Liver (tissue), 9 donors: ENCODE results near the gene ERAP2. TPM values are rescaled to one million over a fixed set of nuclear protein-coding genes. Genes with fewer than 3 reads are reported as not detected.

Experiments
- DNase-seq: peaks from one replicate; pipeline ENCODE4 v3.0.0-alpha.2; 2017; ENCODE audit warnings: low spot score
- H3K27ac ChIP-seq, 2 donors: one replicate each; pipeline ENCODE4 v1.7.0; 2013; ENCODE audit warnings: inconsistent platforms in 2 of 2, low read length in 2 of 2, control low read depth in 1 of 2, low read depth in 1 of 2, mild to moderate bottlenecking in 1 of 2
- H3K27me3 ChIP-seq, 4 donors: one replicate each; pipeline versions ENCODE4 v1.6.1 to v1.7.0; 2013; ENCODE audit warnings: low read length in 3 of 4, inconsistent platforms in 1 of 4, mild to moderate bottlenecking in 1 of 4, moderate library complexity in 1 of 4; ENCODE audit not compliant: control insufficient read depth in 4 of 4, insufficient read depth in 4 of 4
- H3K36me3 ChIP-seq, 4 donors: one replicate each; pipeline versions ENCODE4 v1.6.1 to v1.7.0; 2013; ENCODE audit warnings: low read length in 3 of 4, mild to moderate bottlenecking in 3 of 4, low read depth in 1 of 4, moderate library complexity in 1 of 4; ENCODE audit not compliant: control insufficient read depth in 4 of 4, insufficient read depth in 3 of 4
- H3K4me1 ChIP-seq, 4 donors: one replicate each; pipeline versions ENCODE4 v1.6.1 to v1.7.0; 2013; ENCODE audit warnings: low read length in 3 of 4, mild to moderate bottlenecking in 3 of 4, moderate library complexity in 1 of 4; ENCODE audit not compliant: control insufficient read depth in 4 of 4, insufficient read depth in 4 of 4
- H3K4me3 ChIP-seq, 3 donors: one replicate each; pipeline versions ENCODE4 v1.6.1 to v1.7.0; 2013; ENCODE audit warnings: low read length in 3 of 3, control low read depth in 1 of 3, low read depth in 1 of 3, mild to moderate bottlenecking in 1 of 3
- H3K9ac ChIP-seq, 2 donors: one replicate each; pipeline ENCODE4 v1.7.0; 2013; ENCODE audit warnings: low read length in 2 of 2, mild to moderate bottlenecking in 2 of 2, moderate library complexity in 2 of 2, control low read depth in 1 of 2, low read depth in 1 of 2
- H3K9me3 ChIP-seq, 4 donors: one replicate each; pipeline versions ENCODE4 v1.6.1 to v1.7.0; 2013; ENCODE audit warnings: low read length in 3 of 4; ENCODE audit not compliant: control insufficient read depth in 4 of 4
- ATF3 ChIP-seq: IDR thresholded peaks from 2 replicates; pipeline ENCODE4 v1.6.1; 2016; ENCODE audit warnings: antibody characterized with exemption
- CTCF ChIP-seq: fragments of 150-350 bp; IDR thresholded peaks from 2 replicates; pipeline ENCODE4 v1.5.1; 2017; ENCODE audit warnings: improper control_type of control experiment, low read depth, low read length; ENCODE audit not compliant: missing input control
- EGR1 ChIP-seq, 2 donors: IDR thresholded peaks; 2 replicates each; pipeline ENCODE4 v1.6.1; 2016 to 2018; ENCODE audit warnings: antibody characterized with exemption in 2 of 2, low read depth in 2 of 2
- FOXA1 ChIP-seq: IDR thresholded peaks from 2 replicates; pipeline ENCODE4 v1.6.1; 2016; ENCODE audit warnings: antibody characterized with exemption
- FOXA2 ChIP-seq: IDR thresholded peaks from 2 replicates; pipeline ENCODE4 v1.6.1; 2016; ENCODE audit warnings: antibody characterized with exemption
- GABPA ChIP-seq, 2 donors: IDR thresholded peaks in 1 of 2; conservative IDR thresholded peaks in 1 of 2; 2 replicates each; pipeline ENCODE4 v1.6.1; 2016; ENCODE audit warnings: antibody characterized with exemption in 2 of 2, mild to moderate bottlenecking in 1 of 2, moderate library complexity in 1 of 2
- HNF4A ChIP-seq, 2 donors: conservative IDR thresholded peaks; 2 replicates each; pipeline ENCODE4 v1.6.1; 2016; ENCODE audit warnings: antibody characterized with exemption in 2 of 2, mild to moderate bottlenecking in 2 of 2
- HNF4G ChIP-seq: IDR thresholded peaks from 2 replicates; pipeline ENCODE4 v1.6.1; 2016; ENCODE audit warnings: antibody characterized with exemption
- JUND ChIP-seq, 2 donors: IDR thresholded peaks; 2 replicates each; pipeline ENCODE4 v1.6.1; 2016; ENCODE audit warnings: antibody characterized with exemption in 2 of 2
- MAX ChIP-seq: IDR thresholded peaks from 2 replicates; pipeline ENCODE4 v1.6.1; 2016; ENCODE audit warnings: antibody characterized with exemption
- NR2F2 ChIP-seq: IDR thresholded peaks from 2 replicates; pipeline ENCODE4 v1.6.1; 2016; ENCODE audit warnings: antibody characterized with exemption
- RAD21 ChIP-seq, 2 donors: IDR thresholded peaks; 2 replicates each; pipeline ENCODE4 v1.6.1; 2016; ENCODE audit warnings: antibody characterized with exemption in 2 of 2, mild to moderate bottlenecking in 2 of 2
- RXRA ChIP-seq, 2 donors: IDR thresholded peaks; 2 replicates each; pipeline ENCODE4 v1.6.1; 2017 to 2018; ENCODE audit warnings: antibody characterized with exemption in 2 of 2, mild to moderate bottlenecking in 1 of 2
- SP1 ChIP-seq: IDR thresholded peaks from 2 replicates; pipeline ENCODE4 v1.6.1; 2018; ENCODE audit warnings: antibody characterized with exemption, mild to moderate bottlenecking
- TAF1 ChIP-seq: conservative IDR thresholded peaks from 2 replicates; pipeline ENCODE4 v1.6.1; 2016; ENCODE audit warnings: antibody characterized with exemption, mild to moderate bottlenecking
- YY1 ChIP-seq: IDR thresholded peaks from 2 replicates; pipeline ENCODE4 v1.6.1; 2016; ENCODE audit warnings: antibody characterized with exemption, mild to moderate bottlenecking
- WGBS: extraction: QIAGEN DNeasy Blood & Tissue Kit; methylation state at CpG from one replicate; pipeline ENCODE4 v1.1.7; 2013; 5-methylcytosine and 5-hydroxymethylcytosine counted together
- polyA plus RNA-seq, 2 donors: library from polyadenylated mRNA; stranded (reverse) in 1 of 2; unstranded in 1 of 2; fragments of 200-250 nt in 1 of 2; fragments of >200 nt in 1 of 2; fragmentation: Nextera tagmentation in 1 of 2; extraction: Ambion mirVana in 1 of 2; gene quantifications; one replicate each; pipeline versions ENCODE4 v1.2.1 to v1.2.3, GENCODE V29; 2013 to 2015
- total RNA-seq, 2 donors: library from RNA; depleted of rRNA; stranded (reverse); fragments of >200 nt; gene quantifications; one replicate each; pipeline ENCODE4 v1.2.3, GENCODE V29; 2014
- TF ChIP-seq, protein P1 (sequence below): IDR thresholded peaks from 2 replicates; pipeline ENCODE4 v1.6.1; 2016; ENCODE audit warnings: antibody characterized with exemption
- TF ChIP-seq, protein P2 (sequence below): IDR thresholded peaks from 2 replicates; pipeline ENCODE4 v1.6.1; 2016; ENCODE audit warnings: antibody characterized with exemption, mild to moderate bottlenecking
- donor health status: healthy.
- donor health status: healthy.
- donor health status: healthy.
- donor health status: healthy.
- donor health status: healthy.

ERAP2 gene
- total and polyA plus RNA-seq, 4 donors: 1.8 to 15.5 (median 10.7) TPM

GRCh38 chr5:96885518-96886338 lies 9.4 kb downstream of the ERAP2 start:
- no peak for TF ChIP-seq JUND (IDR thresholded peaks at IDR 0.05)
- no peak for TF ChIP-seq FOXA2
- no peak for TF ChIP-seq TAF1
- TF ChIP-seq RAD21 (IDR thresholded peaks at IDR 0.05): no peak
- TF ChIP-seq YY1: no peak
- TF ChIP-seq SP1: no peak
- TF ChIP-seq CTCF: no peak
- TF ChIP-seq HNF4A (conservative IDR thresholded peaks at IDR 0.05): no peak
- no peak for TF ChIP-seq EGR1 (IDR thresholded peaks at IDR 0.05; ENCODE audit: low read depth in 2 of 2)
- TF ChIP-seq, protein P1, sequence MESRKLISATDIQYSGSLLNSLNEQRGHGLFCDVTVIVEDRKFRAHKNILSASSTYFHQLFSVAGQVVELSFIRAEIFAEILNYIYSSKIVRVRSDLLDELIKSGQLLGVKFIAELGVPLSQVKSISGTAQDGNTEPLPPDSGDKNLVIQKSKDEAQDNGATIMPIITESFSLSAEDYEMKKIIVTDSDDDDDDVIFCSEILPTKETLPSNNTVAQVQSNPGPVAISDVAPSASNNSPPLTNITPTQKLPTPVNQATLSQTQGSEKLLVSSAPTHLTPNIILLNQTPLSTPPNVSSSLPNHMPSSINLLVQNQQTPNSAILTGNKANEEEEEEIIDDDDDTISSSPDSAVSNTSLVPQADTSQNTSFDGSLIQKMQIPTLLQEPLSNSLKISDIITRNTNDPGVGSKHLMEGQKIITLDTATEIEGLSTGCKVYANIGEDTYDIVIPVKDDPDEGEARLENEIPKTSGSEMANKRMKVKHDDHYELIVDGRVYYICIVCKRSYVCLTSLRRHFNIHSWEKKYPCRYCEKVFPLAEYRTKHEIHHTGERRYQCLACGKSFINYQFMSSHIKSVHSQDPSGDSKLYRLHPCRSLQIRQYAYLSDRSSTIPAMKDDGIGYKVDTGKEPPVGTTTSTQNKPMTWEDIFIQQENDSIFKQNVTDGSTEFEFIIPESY: no peak
- no peak for TF ChIP-seq FOXA1
- no peak for TF ChIP-seq GABPA (IDR thresholded peaks at IDR 0.05 in 1 of 2, conservative IDR thresholded peaks at IDR 0.05 in 1 of 2)
- TF ChIP-seq NR2F2: no peak
- no peak for TF ChIP-seq ATF3
- TF ChIP-seq HNF4G: no peak
- TF ChIP-seq MAX: no peak
- TF ChIP-seq, protein P2, sequence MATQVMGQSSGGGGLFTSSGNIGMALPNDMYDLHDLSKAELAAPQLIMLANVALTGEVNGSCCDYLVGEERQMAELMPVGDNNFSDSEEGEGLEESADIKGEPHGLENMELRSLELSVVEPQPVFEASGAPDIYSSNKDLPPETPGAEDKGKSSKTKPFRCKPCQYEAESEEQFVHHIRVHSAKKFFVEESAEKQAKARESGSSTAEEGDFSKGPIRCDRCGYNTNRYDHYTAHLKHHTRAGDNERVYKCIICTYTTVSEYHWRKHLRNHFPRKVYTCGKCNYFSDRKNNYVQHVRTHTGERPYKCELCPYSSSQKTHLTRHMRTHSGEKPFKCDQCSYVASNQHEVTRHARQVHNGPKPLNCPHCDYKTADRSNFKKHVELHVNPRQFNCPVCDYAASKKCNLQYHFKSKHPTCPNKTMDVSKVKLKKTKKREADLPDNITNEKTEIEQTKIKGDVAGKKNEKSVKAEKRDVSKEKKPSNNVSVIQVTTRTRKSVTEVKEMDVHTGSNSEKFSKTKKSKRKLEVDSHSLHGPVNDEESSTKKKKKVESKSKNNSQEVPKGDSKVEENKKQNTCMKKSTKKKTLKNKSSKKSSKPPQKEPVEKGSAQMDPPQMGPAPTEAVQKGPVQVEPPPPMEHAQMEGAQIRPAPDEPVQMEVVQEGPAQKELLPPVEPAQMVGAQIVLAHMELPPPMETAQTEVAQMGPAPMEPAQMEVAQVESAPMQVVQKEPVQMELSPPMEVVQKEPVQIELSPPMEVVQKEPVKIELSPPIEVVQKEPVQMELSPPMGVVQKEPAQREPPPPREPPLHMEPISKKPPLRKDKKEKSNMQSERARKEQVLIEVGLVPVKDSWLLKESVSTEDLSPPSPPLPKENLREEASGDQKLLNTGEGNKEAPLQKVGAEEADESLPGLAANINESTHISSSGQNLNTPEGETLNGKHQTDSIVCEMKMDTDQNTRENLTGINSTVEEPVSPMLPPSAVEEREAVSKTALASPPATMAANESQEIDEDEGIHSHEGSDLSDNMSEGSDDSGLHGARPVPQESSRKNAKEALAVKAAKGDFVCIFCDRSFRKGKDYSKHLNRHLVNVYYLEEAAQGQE: no peak
- TF ChIP-seq RXRA (IDR thresholded peaks at IDR 0.05): no peak
- H3K4me1 ChIP-seq: peaks cover 0 to 21% (median 3%) of the 10 kb centered on the region in 4 donors

More at GRCh38 chr5:96885518-96886338, 9.4 kb downstream of the ERAP2 start:
- no peaks in the 10 kb centered on the region for H3K27me3 ChIP-seq
- no peaks in the 10 kb centered on the region for H3K9me3 ChIP-seq
- WGBS: 73% methylated on average over 5 of the region's 5 CpGs
- peaks cover 1 to 29% (median 10%) of the 10 kb centered on the region in 4 donors for H3K36me3 ChIP-seq
- no peak overlapping the region for H3K9ac ChIP-seq
- no peak overlapping the region for H3K4me3 ChIP-seq
- no peak for DNase-seq
- no peak overlapping the region for H3K27ac ChIP-seq
